AG09309 (cell line): ENCODE results near the gene DIPK1C.

Experiments used
- DNase-seq: peaks from one replicate; pipeline ENCODE4 v3.0.0-alpha.2; 2010; ENCODE audit warnings: low read depth
- H3K4me3 ChIP-seq: 2 replicates; pipeline ENCODE4 v1.5.1; 2011; ENCODE audit warnings: mild to moderate bottlenecking, low read depth, low read length, moderate library complexity; ENCODE audit not compliant: control insufficient read depth
- CTCF ChIP-seq: IDR thresholded peaks from 2 replicates; pipeline ENCODE4 v1.5.1; 2011; ENCODE audit warnings: mild to moderate bottlenecking, low read depth, low read length, inconsistent platforms; ENCODE audit not compliant: insufficient read depth, control insufficient read depth; ENCODE audit errors: missing control alignments

Gene DIPK1C

DNA sequence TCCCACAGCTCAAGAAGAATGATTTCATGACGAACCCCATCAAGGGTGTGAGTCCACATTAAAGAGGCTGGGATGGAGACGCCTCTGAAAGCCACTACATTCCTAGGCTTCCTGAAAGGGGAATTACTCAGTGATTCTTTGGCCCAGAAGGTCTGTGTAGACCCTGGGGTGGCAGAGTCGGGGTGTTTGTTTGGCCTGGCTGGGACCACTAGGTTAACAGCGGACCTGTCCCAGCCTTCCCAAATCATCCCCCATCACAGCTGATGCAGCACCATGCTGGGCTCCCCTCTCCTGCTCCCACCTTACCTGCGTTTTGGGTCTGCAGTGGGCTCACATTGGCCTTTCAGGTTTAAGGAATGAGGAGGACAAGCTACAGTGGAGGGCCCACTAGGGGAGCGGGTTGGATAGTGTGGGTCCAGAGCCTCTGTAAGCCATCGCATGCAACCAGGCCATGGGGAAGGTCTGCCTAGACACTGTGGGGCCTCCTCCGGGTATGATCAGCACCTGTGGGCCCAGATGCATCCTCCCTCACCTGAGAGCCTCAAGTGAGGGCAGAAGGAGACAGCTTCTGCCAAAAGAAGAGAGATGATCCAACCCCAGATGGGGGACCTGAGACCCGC lies 16.2 kb downstream of the DIPK1C start:
- DNase-seq: no peak
- no peak overlapping the region for H3K4me3 ChIP-seq
- TF ChIP-seq CTCF: no peak

GRCh38 chr18:74438091-74438490 lies 19.0 kb downstream of the DIPK1C start:
- H3K4me3 ChIP-seq: no peak overlapping the region
- no peak for TF ChIP-seq CTCF
- no peak for DNase-seq

GRCh38 chr18:74436158-74436769 lies 20.8 kb downstream of the DIPK1C start:
- TF ChIP-seq CTCF: no peak

GRCh38 chr18:74435740-74436139 lies 21.4 kb downstream of the DIPK1C start:
- no peak for TF ChIP-seq CTCF
- no peak overlapping the region for H3K4me3 ChIP-seq
- DNase-seq: no peak

More at GRCh38 chr18:74436158-74436769, 20.8 kb downstream of the DIPK1C start:
- DNase-seq: no peak
- no peak overlapping the region for H3K4me3 ChIP-seq

DNA sequence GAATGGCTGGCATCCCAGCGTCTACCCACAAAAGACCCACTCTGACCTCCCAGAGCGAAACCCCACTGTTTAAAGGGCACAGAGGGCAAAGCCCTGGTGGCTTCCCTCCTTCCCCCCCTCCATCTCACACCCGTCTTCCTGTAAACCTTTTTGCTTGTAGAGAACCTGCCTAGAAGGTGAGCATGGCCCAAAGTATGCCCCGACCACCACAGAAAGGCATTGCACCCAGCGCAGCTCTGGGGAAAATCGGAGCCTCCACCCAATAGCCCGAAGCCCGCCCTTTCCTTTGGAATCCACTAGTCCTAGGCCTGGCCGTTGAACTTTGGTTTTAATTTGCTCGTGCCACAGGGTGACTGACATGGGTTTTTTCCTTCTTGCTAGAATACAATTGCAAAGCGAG lies 22.6 kb downstream of the DIPK1C start:
- H3K4me3 ChIP-seq: no peak overlapping the region
- TF ChIP-seq CTCF: no peak
- DNase-seq: no peak

- DNase-seq: no peak
- no peak overlapping the region for H3K4me3 ChIP-seq
- no peak for TF ChIP-seq CTCF
These were observed 26.1 kb downstream of the DIPK1C start for GRCh38 chr18:74430806-74431571.
